Activated naive CD8-positive, alpha-beta T cell treated with anti-CD3 and anti-CD28 coated beads, Interleukin-2, amount 50 U/mL, for 24 hours (primary cell): ENCODE measurements around the gene ASTN2.

Experiments used
- ATAC-seq: fragments of 150-1000 bp; cut with Tn5 transposase; one replicate; pipeline ENCODE4 v1.10.0; 2021
- DNase-seq: peaks from one replicate; pipeline ENCODE4 v3.0.0; 2021
- H3K27ac Mint-ChIP-seq: one replicate; pipeline ENCODE4 v1.8.0; 2021; ENCODE audit warnings: mild to moderate bottlenecking, mixed read lengths
- H3K27me3 Mint-ChIP-seq: one replicate; pipeline ENCODE4 v1.8.0; 2021; ENCODE audit warnings: mixed read lengths
- H3K36me3 Mint-ChIP-seq: one replicate; pipeline ENCODE4 v1.8.0; 2021; ENCODE audit warnings: low read depth, mixed read lengths
- H3K4me1 Mint-ChIP-seq: one replicate; pipeline ENCODE4 v1.8.0; 2021; ENCODE audit warnings: mixed read lengths
- H3K4me3 Mint-ChIP-seq: one replicate; pipeline ENCODE4 v1.8.0; 2021; ENCODE audit warnings: mild to moderate bottlenecking, moderate library complexity, mixed read lengths
- H3K9me3 Mint-ChIP-seq: one replicate; pipeline ENCODE4 v1.8.0; 2021; ENCODE audit warnings: mixed read lengths

The ASTN2 gene

DNA sequence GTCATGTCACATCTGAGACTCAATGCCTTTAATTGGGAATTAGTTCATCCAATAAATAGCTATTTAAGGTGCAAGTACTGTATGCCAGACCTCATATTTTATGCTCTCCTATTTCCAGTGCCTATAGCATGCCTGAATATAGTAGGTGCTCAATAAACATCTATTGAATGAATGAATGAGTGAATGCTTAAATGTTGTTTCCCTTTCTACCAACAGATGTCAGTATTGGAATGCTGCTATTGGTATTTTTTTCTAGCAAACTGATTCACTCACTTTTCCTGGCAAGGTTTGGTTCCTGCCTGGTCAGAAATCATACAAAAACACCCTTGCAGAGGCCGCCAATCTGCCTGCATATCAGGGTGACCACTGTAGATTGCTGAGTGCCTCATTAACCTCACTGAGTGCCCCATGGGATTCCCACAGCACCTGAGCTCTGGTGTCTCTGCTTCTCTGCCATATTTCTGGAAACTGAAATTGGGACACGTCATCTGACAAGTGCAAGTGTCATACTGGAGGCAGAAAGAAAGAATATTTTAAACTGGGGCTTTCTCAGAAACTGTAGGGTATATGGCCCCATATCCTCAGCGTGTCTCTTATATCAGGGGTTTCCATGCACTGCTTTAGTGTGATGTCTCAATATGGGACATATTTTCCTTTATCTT, 368.1 kb downstream of the ASTN2 start:
- no peaks in the 10 kb centered on the region for H3K27me3 Mint-ChIP-seq
- H3K36me3 Mint-ChIP-seq = no peaks in the 10 kb centered on the region
- no peak overlapping the region for H3K4me3 Mint-ChIP-seq
- H3K9me3 Mint-ChIP-seq = no peaks in the 10 kb centered on the region
- H3K4me1 Mint-ChIP-seq = no peaks in the 10 kb centered on the region
- ATAC-seq = no peak
- H3K27ac Mint-ChIP-seq = no peak overlapping the region
- DNase-seq = no peak

DNA sequence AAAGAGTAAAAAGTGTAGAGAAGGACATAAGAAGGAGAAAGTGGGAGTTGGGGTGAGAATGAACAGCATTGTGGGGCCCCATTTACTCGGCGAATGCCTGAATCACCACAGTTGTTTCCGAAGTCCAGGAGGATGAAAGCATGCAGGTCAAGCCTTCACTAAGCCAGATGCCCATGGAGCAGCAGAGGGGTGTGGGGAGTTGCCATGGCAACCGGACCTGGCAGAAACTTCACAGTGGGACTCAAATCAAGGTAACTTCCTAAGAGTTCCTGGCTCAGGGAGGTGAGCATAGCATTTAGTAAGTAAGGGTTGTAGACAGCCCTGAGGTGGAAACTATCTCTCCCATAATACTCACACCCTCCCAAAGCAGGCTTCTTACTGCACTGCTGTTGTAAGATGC, 370.6 kb downstream of the ASTN2 start:
- ATAC-seq (no peak), DNase-seq (no peak)
- Mint-ChIP-seq H3K27ac (no peak overlapping the region), H3K36me3 (no peaks in the 10 kb centered on the region), H3K9me3 (no peaks in the 10 kb centered on the region), H3K4me1 (no peaks in the 10 kb centered on the region), H3K4me3 (no peak overlapping the region), H3K27me3 (no peaks in the 10 kb centered on the region)

DNA sequence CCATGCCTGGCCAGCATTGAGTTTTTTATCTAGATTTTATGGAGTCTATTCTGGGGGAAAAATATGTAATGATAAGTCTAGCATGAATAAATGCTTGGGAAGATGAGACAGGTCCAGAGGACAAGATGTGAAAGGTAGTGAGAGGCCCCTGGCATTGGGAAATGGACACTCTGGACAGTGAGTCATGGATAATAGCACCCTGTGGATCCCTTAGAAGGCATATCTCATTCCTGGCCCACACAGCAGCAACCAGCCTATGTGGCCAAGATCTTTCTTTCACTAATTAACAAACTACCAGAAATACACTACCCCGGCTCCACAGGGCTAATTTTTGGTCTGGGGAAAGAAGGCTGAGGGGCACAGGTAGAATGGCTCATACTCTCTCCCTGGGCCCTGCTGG, 371.7 kb downstream of the ASTN2 start:
- Mint-ChIP-seq H3K36me3 (no peaks in the 10 kb centered on the region), H3K4me1 (no peaks in the 10 kb centered on the region), H3K27ac (no peak overlapping the region), H3K4me3 (no peak overlapping the region), H3K27me3 (no peaks in the 10 kb centered on the region), H3K9me3 (no peaks in the 10 kb centered on the region)
- ATAC-seq (no peak), DNase-seq (no peak)

DNA sequence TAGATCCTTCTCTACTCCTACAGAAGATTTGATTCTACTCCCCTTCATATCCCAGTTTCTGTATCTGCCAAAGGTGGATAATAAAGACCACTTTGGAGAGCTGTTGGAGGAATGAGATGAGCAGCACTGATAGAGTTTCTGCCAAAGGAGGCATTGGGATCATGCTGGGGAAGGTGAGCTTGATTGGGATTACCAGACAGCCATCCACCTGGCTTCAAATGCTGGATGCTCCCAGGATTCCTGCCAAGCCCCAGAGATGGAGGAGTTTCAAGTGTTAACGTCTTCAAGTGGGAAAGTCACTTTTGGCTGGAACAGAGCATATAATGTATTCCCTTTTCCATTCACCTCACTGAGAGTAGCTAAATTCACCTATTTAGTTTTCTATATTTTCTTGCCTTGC, 379.3 kb downstream of the ASTN2 start:
- Mint-ChIP-seq H3K27me3 (no peaks in the 10 kb centered on the region), H3K4me3 (no peak overlapping the region), H3K9me3 (peaks cover 13% of the 10 kb centered on the region), H3K27ac (no peak overlapping the region), H3K4me1 (no peaks in the 10 kb centered on the region), H3K36me3 (no peaks in the 10 kb centered on the region)
- no peak for ATAC-seq
- no peak for DNase-seq

DNA sequence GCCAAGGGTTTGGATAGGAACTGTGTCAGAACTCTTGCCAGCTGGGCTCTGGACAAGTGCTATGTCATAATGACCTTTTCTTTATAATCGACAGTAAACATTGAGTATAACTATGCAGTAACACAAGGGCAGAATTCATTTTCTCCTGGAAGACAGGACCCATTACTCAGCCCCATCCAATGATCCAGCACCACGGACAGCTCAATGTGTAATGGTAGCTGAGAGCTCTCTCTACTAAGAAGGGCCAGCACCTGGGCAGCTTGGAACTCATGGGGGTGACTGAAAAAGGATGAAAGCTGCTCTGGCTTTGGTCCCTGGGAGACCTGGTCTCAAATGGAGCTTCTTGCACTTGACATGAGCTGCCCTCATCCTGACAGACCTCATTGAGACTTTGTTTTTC, 380.0 kb downstream of the ASTN2 start:
- DNase-seq = no peak
- no peak for ATAC-seq

DNA sequence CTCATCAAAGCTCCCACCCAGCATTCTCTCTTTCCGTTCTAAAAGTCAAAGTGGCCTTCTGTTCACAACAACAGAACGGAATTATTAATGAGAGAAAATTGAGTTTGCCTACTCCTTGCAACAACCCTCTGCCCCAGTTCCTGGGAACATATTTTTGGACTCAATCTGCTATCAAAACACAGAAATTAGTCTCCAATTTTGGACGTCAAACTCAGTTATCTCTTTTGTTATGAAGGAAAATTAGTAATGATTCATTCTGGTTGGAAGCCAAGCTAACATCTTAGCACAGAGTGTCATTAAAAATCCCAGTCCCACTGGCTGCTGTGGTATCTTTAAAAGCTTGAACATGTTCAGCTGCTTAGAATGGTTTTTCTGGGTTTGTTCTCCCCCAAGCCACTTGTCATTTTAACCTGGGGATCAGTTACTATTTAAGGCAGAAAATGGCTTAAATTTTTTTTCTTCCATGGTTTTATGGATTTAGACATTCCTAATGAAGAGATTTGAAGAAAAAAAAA, 384.5 kb downstream of the ASTN2 start:
- ATAC-seq (no peak), DNase-seq (no peak)
- Mint-ChIP-seq H3K27me3 (no peaks in the 10 kb centered on the region), H3K9me3 (peaks cover 4% of the 10 kb centered on the region), H3K4me1 (no peaks in the 10 kb centered on the region), H3K36me3 (no peaks in the 10 kb centered on the region), H3K4me3 (no peak overlapping the region), H3K27ac (no peak overlapping the region)

More for the DNA sequence above, 380.0 kb downstream of the ASTN2 start:
- Mint-ChIP-seq H3K27me3 (no peaks in the 10 kb centered on the region), H3K4me1 (no peaks in the 10 kb centered on the region), H3K9me3 (peaks cover 13% of the 10 kb centered on the region), H3K4me3 (no peak overlapping the region), H3K27ac (no peak overlapping the region), H3K36me3 (no peaks in the 10 kb centered on the region)

DNA sequence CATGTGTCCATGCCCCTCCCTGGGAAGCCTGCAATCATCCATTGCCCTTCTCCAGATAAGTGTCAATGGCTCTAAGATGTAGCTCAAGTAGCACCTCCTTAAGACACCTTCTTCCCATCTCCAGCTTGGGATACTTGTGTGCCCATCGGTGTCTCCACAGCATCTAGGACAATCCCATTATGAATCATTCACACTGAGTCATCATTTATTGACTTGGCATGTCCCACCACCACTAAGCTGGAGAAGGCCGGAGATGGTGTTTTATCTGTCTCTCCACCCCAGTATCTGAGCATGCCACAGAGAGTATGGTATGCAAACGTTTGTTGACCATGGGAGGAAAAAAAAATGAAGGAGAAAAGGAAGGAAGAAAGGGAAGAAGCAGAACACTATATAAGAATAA, 385.5 kb downstream of the ASTN2 start:
- Mint-ChIP-seq H3K4me1 (no peaks in the 10 kb centered on the region), H3K4me3 (no peak overlapping the region), H3K27me3 (no peaks in the 10 kb centered on the region), H3K27ac (no peak overlapping the region), H3K9me3 (peaks cover 4% of the 10 kb centered on the region), H3K36me3 (no peaks in the 10 kb centered on the region)
- ATAC-seq = no peak
- no peak for DNase-seq

DNA sequence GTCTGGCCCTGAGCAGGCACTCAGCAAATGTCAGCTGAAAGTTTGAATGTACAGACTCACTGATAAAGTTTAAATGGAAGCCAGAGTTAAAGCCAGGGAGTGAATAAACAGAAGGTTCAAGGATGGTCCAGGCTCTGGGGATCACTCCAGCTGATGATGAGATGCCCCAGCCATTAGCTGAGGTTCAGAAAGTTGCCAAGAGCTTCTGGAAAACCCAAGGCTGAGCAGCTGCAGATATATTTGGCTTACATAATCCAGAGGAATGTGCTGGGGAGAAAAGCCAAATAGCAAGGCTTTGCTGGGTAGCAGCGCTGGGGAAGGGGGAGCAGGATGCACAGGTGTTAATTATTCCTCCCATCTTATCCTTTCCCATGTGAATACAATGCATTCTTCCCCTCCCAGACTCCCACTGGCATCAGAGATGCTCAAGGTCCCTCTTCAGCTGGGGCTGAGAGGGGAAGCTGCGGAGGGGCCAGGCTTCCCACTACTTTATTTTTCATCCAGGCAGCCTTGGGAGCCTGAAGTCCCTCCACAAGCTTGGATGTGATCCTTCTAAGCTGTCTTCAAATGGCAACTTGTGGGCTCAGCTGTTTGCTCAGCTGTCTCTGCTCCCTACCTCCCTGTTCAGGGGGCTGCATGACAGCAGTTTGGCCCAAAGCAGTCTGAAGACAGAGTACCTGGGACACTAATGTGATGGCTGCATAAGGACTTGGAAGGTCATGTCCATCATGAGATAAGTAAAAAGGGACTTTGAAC, 386.6 kb downstream of the ASTN2 start:
- H3K9me3 Mint-ChIP-seq = peaks cover 7% of the 10 kb centered on the region
- H3K4me1 Mint-ChIP-seq = no peaks in the 10 kb centered on the region
- ATAC-seq = no peak
- H3K36me3 Mint-ChIP-seq = no peaks in the 10 kb centered on the region
- H3K27ac Mint-ChIP-seq = no peak overlapping the region
- no peak for DNase-seq
- H3K27me3 Mint-ChIP-seq = no peaks in the 10 kb centered on the region
- H3K4me3 Mint-ChIP-seq = no peak overlapping the region

DNA sequence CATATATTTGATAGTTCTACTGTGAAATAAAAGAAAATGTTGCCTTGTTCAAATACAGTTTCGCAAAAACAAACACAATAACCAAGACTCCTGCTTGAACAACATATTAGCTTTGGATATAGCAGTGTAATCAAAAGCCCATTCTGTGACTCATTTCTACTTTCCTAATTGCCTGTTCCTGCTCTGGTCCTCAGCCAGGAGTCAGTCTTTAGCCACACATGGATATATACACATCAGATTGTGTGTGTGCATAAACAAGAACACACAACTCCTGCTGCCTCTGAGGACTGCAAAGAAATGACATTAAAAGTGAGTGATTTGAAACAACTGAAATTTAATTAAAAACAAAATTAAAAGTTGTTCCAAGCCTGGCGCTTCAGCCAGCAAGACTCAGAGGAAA, 393.0 kb downstream of the ASTN2 start:
- Mint-ChIP-seq H3K4me3 (no peak overlapping the region), H3K9me3 (peaks cover 10% of the 10 kb centered on the region), H3K27me3 (no peaks in the 10 kb centered on the region), H3K4me1 (no peaks in the 10 kb centered on the region), H3K27ac (no peak overlapping the region), H3K36me3 (no peaks in the 10 kb centered on the region)
- ATAC-seq = no peak
- DNase-seq = no peak

DNA sequence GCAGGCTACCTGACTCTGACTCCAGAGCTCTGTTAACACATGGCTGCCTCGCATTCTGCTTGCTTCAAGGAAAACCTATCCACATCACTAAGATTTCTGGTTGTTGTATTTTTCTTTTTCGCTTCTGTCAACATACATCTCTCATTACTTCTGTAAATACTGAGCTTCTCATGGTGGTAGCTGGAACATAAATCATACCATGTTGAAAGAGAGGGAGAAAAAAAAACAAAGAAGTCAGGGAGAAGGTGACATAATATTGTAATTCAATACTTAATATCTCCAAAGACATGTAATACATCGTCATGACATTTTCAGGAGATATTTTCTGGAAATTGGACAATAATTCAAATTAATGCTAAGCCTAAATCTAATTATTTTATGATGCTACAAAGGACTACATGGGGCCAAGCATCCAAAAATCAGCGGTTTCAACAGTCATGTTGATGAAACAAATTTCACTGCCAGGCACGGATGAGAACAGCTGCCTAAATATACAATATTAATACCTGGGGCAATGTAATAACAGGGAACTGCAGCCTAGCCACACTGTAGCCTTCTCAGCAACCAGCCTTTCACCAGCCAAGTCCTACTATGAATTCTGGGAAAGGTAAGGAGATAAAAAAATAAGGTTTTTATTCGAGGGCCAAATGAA, 395.8 kb downstream of the ASTN2 start:
- Mint-ChIP-seq H3K27me3 (no peaks in the 10 kb centered on the region), H3K9me3 (peaks cover 10% of the 10 kb centered on the region), H3K36me3 (no peaks in the 10 kb centered on the region), H3K27ac (no peak overlapping the region), H3K4me1 (no peaks in the 10 kb centered on the region), H3K4me3 (no peak overlapping the region)
- no peak for ATAC-seq
- DNase-seq = no peak

DNA sequence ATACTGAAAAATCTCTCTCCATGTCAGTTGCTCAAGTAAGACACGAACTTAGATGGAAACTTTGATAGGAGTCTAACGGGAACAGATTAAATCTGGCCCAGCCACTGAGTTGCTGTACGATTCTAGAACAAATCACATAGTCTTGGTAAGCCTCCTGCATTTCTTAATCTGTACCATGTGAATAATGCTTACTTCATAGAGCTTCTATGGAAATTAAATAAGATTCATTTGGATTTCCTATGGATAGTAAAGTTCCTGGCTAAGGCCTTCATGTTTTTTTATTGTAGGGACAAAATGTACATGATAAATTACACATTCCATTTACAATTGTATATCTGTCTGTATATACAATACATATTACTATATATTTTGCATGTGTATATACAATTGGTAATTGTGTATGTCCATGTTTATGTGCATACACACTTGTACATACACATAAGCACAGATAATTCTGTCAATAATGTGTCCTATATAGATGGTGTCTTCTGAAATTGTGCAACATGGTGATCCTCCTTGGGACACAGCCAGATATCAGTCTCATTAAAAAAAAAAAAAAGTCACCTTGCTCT, 397.4 kb downstream of the ASTN2 start:
- H3K27me3 Mint-ChIP-seq = no peaks in the 10 kb centered on the region
- peaks cover 9% of the 10 kb centered on the region for H3K9me3 Mint-ChIP-seq
- ATAC-seq (no peak), DNase-seq (no peak)
- no peaks in the 10 kb centered on the region for H3K4me1 Mint-ChIP-seq
- H3K27ac Mint-ChIP-seq = no peak overlapping the region
- H3K4me3 Mint-ChIP-seq = no peak overlapping the region
- H3K36me3 Mint-ChIP-seq = no peaks in the 10 kb centered on the region

DNA sequence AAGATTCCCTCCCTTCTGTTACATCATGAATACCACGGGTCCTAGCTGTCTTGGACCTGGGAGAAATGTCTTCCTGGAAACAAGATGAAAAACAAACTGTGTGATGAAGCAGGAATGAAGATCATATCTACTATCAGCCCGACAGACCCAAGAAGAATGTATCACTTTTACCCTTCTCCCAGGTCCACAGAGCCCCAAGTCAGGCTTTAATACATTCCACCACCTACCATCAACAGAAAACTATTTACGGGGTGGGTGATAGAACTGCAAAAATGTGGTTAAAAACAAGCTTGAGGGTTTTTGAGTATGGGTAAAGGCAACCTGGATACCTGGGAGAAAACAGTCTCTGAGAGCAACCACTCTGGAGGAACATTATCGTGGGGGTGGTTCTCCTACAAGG, 400.8 kb downstream of the ASTN2 start:
- DNase-seq = no peak
- Mint-ChIP-seq H3K27ac (no peak overlapping the region), H3K9me3 (peaks cover 9% of the 10 kb centered on the region), H3K4me3 (no peak overlapping the region), H3K4me1 (no peaks in the 10 kb centered on the region), H3K27me3 (no peaks in the 10 kb centered on the region), H3K36me3 (no peaks in the 10 kb centered on the region)
- no peak for ATAC-seq

DNA sequence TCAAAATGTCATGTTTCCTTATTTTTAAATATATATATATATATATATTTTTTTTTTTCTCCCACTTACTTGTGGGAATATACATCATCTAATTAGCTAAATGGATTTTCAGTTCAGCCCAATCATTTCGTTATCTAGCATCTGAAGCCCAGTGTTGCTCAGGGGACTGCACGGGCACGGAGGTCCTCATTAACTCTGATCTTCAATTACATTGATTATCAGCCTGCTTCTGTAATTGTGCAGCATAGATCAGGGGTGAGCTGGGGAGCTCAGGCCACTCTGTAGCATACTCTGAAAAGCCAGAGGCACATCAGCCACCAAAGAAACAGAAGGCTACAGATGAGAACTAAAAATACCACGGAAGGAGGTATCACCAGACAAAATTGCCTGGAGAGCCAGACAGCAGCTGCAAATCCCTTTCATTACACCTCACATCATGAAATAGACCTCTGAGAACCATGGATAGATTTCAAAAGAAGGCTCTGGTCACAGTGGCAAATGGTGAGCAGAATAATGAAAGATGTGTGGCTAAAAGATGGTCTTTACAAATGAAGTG, 401.3 kb downstream of the ASTN2 start:
- no peaks in the 10 kb centered on the region for H3K27me3 Mint-ChIP-seq
- no peaks in the 10 kb centered on the region for H3K4me1 Mint-ChIP-seq
- H3K4me3 Mint-ChIP-seq = no peak overlapping the region
- no peaks in the 10 kb centered on the region for H3K36me3 Mint-ChIP-seq
- peaks cover 9% of the 10 kb centered on the region for H3K9me3 Mint-ChIP-seq
- no peak for DNase-seq
- no peak overlapping the region for H3K27ac Mint-ChIP-seq
- no peak for ATAC-seq

DNA sequence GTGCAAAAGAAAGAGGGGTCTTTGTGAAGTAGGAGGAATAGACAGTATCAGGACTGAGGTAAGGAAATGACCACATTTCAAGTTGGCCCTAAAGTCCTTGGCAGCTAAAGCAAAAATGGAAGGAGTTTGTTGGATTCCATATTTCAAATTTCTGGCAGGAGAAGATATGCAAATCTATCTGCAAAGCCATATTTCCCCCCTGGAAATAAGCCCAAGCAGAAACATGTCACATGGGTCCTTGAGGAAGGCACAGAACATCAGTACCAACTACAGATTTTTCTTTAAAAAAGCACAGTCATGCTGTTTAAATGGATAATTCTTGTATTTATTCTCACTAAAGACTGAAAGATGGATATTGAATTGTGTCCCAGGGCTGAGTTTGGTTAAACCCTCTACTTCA, 404.8 kb downstream of the ASTN2 start:
- no peak for DNase-seq
- H3K27me3 Mint-ChIP-seq = peaks cover 2% of the 10 kb centered on the region
- H3K27ac Mint-ChIP-seq = no peak overlapping the region
- no peak for ATAC-seq
- peaks cover 10% of the 10 kb centered on the region for H3K9me3 Mint-ChIP-seq
- no peak overlapping the region for H3K4me3 Mint-ChIP-seq
- H3K36me3 Mint-ChIP-seq = no peaks in the 10 kb centered on the region
- no peaks in the 10 kb centered on the region for H3K4me1 Mint-ChIP-seq
